ENCODE measurements around the gene ACTR8. TPM values are rescaled to one million over a fixed set of nuclear protein-coding genes. Genes with fewer than 3 reads are reported as not detected.

Gene ACTR8
- polyA plus RNA-seq, 1 donor from 2014 or later, result 28.4 TPM

DNA sequence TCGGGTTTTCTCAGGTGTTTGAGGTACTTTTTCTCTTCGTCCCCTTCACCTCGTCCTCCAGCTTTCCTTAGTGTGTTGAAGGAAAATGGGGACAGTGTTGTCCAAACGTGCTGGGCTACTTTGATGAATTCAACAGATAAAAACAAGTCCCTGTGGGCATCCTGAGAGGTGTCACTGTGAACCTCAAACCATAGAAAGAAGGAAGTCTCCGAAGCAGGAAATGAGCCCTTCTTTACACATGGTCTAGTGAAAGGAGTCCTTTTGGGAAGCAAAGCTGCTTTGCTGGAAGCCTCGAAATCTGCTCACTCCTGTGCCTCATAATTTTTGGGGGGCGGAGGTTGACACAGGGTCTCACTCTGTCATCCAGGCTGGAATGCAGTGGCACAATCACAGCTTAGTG, 25.0 kb downstream of the ACTR8 start:
- Histone ChIP-seq H4K20me1 (ENCODE audit: insufficient read depth) (no peaks in the 10 kb centered on the region), H2AFZ (ENCODE audit: low read depth, low read length) (no peak overlapping the region), H3K36me3 (ENCODE audit: insufficient read depth, low read length) (no peaks in the 10 kb centered on the region), H3K9me2 (ENCODE audit: insufficient read depth, low read length) (no peaks in the 10 kb centered on the region), H3K27me3 (ENCODE audit: insufficient read depth, low read depth, low read length) (no peaks in the 10 kb centered on the region), H3K79me2 (replicated peaks; ENCODE audit: insufficient read depth, low read length) (no peaks in the 10 kb centered on the region), H3K9me3 (ENCODE audit: low read length) (no peaks in the 10 kb centered on the region), H3K9ac (ENCODE audit: low read length) (no peak overlapping the region), H3F3A (ENCODE audit: insufficient read depth, low read length, poor library complexity, severe bottlenecking) (no peaks in the 10 kb centered on the region), H3K4me3 (ENCODE audit: low read length) (no peak overlapping the region), H3K4me2 (ENCODE audit: low read length) (no peak overlapping the region), H3K27ac (ENCODE audit: low read length) (no peak overlapping the region)
- no peak for TF ChIP-seq SMC3 (conservative IDR thresholded peaks at IDR 0.05; ENCODE audit: poor library complexity)

DNA sequence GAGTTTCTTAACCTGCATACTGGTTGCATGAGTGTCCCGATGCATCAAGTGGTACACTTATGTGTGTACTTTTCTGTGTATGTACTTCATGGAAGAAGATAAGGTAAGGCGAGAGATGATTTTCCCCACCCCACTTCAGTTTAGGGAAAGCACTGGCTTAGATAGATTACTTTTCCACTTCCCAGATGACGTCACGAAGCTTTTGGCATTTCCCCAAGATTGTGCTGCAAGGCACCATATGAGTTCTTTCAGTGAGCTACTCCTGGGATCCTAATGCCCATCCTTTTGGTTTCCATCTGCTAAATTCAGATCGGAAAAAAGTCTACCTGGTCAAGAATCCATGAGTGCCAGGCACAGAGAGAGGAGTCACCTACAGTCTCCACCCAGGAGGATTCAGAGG, 31.1 kb downstream of the ACTR8 start:
- no peaks in the 10 kb centered on the region for H3K9me2 ChIP-seq (ENCODE audit: insufficient read depth, low read length)
- H3K9ac ChIP-seq (ENCODE audit: low read length), result no peak overlapping the region
- no peak overlapping the region for H2AFZ ChIP-seq (ENCODE audit: low read depth, low read length)
- no peak overlapping the region for H3K4me3 ChIP-seq (ENCODE audit: low read length)
- TF ChIP-seq EZH2 (IDR thresholded peaks at IDR 0.05; ENCODE audit: borderline replicate concordance, insufficient read depth, low read length, poor library complexity, severe bottlenecking) (no peak), MXI1 (conservative IDR thresholded peaks at IDR 0.05; ENCODE audit: poor library complexity, severe bottlenecking) (no peak), RAD21 (conservative IDR thresholded peaks at IDR 0.05) (no peak)
- no peak overlapping the region for H3K4me2 ChIP-seq (ENCODE audit: low read length)
- no peaks in the 10 kb centered on the region for H3K36me3 ChIP-seq (ENCODE audit: insufficient read depth, low read length)
- H3K27me3 ChIP-seq (ENCODE audit: insufficient read depth, low read depth, low read length), result peaks cover 15% of the 10 kb centered on the region
- H3K9me3 ChIP-seq (ENCODE audit: low read length), result no peaks in the 10 kb centered on the region
- H4K20me1 ChIP-seq (ENCODE audit: insufficient read depth), result no peaks in the 10 kb centered on the region
- H3K79me2 ChIP-seq (replicated peaks; ENCODE audit: insufficient read depth, low read length), result no peaks in the 10 kb centered on the region
- H3F3A ChIP-seq (ENCODE audit: insufficient read depth, low read length, poor library complexity, severe bottlenecking), result no peaks in the 10 kb centered on the region
- H3K27ac ChIP-seq (ENCODE audit: low read length), result no peak overlapping the region

DNA sequence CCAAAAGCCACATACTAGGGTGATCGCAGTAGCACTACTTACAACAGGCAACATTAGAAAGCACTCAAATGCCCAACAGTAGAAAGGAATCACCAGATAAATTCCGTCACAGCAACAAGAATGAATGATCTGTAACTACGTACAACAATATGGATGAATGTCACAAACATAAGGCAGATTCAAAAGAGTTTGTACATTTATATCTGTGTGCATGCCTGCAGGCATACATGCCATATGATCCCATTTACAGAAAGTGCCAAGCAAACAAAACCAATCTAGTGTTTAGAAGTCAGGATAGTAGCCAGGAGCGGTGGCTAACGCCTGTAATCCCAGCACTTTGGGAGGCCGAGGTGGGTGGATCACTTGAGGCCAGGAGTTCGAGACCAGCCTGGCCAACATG, 32.0 kb downstream of the ACTR8 start:
- Histone ChIP-seq H3K79me2 (replicated peaks; ENCODE audit: insufficient read depth, low read length) (no peaks in the 10 kb centered on the region), H3K27me3 (ENCODE audit: insufficient read depth, low read depth, low read length) (peaks cover 25% of the 10 kb centered on the region), H3K9me3 (ENCODE audit: low read length) (no peaks in the 10 kb centered on the region), H3K9me2 (ENCODE audit: insufficient read depth, low read length) (no peaks in the 10 kb centered on the region), H3K36me3 (ENCODE audit: insufficient read depth, low read length) (no peaks in the 10 kb centered on the region), H2AFZ (ENCODE audit: low read depth, low read length) (no peak overlapping the region), H3K4me3 (ENCODE audit: low read length) (no peak overlapping the region), H3F3A (ENCODE audit: insufficient read depth, low read length, poor library complexity, severe bottlenecking) (no peaks in the 10 kb centered on the region), H3K9ac (ENCODE audit: low read length) (no peak overlapping the region), H4K20me1 (ENCODE audit: insufficient read depth) (no peaks in the 10 kb centered on the region), H3K27ac (ENCODE audit: low read length) (no peak overlapping the region), H3K4me2 (ENCODE audit: low read length) (no peak overlapping the region)
- TF ChIP-seq EZH2 (IDR thresholded peaks at IDR 0.05; ENCODE audit: borderline replicate concordance, insufficient read depth, low read length, poor library complexity, severe bottlenecking), result no peak
- TF ChIP-seq, protein P1, sequence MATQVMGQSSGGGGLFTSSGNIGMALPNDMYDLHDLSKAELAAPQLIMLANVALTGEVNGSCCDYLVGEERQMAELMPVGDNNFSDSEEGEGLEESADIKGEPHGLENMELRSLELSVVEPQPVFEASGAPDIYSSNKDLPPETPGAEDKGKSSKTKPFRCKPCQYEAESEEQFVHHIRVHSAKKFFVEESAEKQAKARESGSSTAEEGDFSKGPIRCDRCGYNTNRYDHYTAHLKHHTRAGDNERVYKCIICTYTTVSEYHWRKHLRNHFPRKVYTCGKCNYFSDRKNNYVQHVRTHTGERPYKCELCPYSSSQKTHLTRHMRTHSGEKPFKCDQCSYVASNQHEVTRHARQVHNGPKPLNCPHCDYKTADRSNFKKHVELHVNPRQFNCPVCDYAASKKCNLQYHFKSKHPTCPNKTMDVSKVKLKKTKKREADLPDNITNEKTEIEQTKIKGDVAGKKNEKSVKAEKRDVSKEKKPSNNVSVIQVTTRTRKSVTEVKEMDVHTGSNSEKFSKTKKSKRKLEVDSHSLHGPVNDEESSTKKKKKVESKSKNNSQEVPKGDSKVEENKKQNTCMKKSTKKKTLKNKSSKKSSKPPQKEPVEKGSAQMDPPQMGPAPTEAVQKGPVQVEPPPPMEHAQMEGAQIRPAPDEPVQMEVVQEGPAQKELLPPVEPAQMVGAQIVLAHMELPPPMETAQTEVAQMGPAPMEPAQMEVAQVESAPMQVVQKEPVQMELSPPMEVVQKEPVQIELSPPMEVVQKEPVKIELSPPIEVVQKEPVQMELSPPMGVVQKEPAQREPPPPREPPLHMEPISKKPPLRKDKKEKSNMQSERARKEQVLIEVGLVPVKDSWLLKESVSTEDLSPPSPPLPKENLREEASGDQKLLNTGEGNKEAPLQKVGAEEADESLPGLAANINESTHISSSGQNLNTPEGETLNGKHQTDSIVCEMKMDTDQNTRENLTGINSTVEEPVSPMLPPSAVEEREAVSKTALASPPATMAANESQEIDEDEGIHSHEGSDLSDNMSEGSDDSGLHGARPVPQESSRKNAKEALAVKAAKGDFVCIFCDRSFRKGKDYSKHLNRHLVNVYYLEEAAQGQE (IDR thresholded peaks at IDR 0.05; ENCODE audit: borderline replicate concordance), result no peak
- no peak for TF ChIP-seq POLR2AphosphoS5 (IDR thresholded peaks at IDR 0.05)
- no peak for TF ChIP-seq MXI1 (conservative IDR thresholded peaks at IDR 0.05; ENCODE audit: poor library complexity, severe bottlenecking)
- TF ChIP-seq SMC3 (conservative IDR thresholded peaks at IDR 0.05; ENCODE audit: poor library complexity), result no peak

DNA sequence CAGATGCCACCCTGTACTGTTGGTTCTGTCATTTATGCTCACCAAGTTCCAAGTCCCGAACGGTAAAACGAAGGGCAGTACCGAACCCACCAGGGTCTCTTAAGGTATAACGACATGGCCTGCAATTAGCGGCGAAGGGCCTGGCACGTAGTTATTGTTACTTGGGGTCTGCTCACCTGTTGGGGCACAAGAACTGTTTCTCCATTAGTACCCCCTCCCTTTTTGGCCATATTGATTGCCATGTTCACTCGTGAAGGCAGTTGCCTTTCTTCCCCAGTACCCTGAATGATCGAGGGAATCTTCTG, 35.1 kb downstream of the ACTR8 start:
- Histone ChIP-seq H3K4me3 (ENCODE audit: low read length) (peak overlapping the region; percentile 70), H3K9me2 (ENCODE audit: insufficient read depth, low read length) (no peaks in the 10 kb centered on the region), H3F3A (ENCODE audit: insufficient read depth, low read length, poor library complexity, severe bottlenecking) (no peaks in the 10 kb centered on the region), H3K9me3 (ENCODE audit: low read length) (no peaks in the 10 kb centered on the region), H3K4me2 (ENCODE audit: low read length) (no peak overlapping the region), H2AFZ (ENCODE audit: low read depth, low read length) (no peak overlapping the region), H4K20me1 (ENCODE audit: insufficient read depth) (no peaks in the 10 kb centered on the region), H3K79me2 (replicated peaks; ENCODE audit: insufficient read depth, low read length) (no peaks in the 10 kb centered on the region), H3K27ac (ENCODE audit: low read length) (no peak overlapping the region), H3K36me3 (ENCODE audit: insufficient read depth, low read length) (no peaks in the 10 kb centered on the region), H3K27me3 (ENCODE audit: insufficient read depth, low read depth, low read length) (peaks cover 34% of the 10 kb centered on the region), H3K9ac (ENCODE audit: low read length) (peak overlapping the region; percentile 50)
- TF ChIP-seq MXI1 (conservative IDR thresholded peaks at IDR 0.05; ENCODE audit: poor library complexity, severe bottlenecking) (no peak), TAF1 (IDR thresholded peaks at IDR 0.05; ENCODE audit: low read depth) (no peak), POLR2AphosphoS5 (IDR thresholded peaks at IDR 0.05) (no peak), SMC3 (conservative IDR thresholded peaks at IDR 0.05; ENCODE audit: poor library complexity) (no peak), EZH2 (IDR thresholded peaks at IDR 0.05; ENCODE audit: borderline replicate concordance, insufficient read depth, low read length, poor library complexity, severe bottlenecking) (no peak), EP300 (conservative IDR thresholded peaks at IDR 0.05; ENCODE audit: poor library complexity, severe bottlenecking) (no peak), RAD21 (conservative IDR thresholded peaks at IDR 0.05) (no peak)
- TF ChIP-seq, protein P1 (IDR thresholded peaks at IDR 0.05; ENCODE audit: borderline replicate concordance), result no peak
- TF ChIP-seq, protein P2, sequence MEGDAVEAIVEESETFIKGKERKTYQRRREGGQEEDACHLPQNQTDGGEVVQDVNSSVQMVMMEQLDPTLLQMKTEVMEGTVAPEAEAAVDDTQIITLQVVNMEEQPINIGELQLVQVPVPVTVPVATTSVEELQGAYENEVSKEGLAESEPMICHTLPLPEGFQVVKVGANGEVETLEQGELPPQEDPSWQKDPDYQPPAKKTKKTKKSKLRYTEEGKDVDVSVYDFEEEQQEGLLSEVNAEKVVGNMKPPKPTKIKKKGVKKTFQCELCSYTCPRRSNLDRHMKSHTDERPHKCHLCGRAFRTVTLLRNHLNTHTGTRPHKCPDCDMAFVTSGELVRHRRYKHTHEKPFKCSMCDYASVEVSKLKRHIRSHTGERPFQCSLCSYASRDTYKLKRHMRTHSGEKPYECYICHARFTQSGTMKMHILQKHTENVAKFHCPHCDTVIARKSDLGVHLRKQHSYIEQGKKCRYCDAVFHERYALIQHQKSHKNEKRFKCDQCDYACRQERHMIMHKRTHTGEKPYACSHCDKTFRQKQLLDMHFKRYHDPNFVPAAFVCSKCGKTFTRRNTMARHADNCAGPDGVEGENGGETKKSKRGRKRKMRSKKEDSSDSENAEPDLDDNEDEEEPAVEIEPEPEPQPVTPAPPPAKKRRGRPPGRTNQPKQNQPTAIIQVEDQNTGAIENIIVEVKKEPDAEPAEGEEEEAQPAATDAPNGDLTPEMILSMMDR (IDR thresholded peaks at IDR 0.05; ENCODE audit: poor library complexity, severe bottlenecking), result no peak

All from neural cell (in vitro differentiated cells).